Panc1 (cell line): Measurements from ENCODE around the gene KLF15. TPM values are rescaled to one million over a fixed set of nuclear protein-coding genes. Genes with fewer than 3 reads are reported as not detected.

Experiments
- ATAC-seq: fragments of 200-7000 bp; cut with Tn5 transposase; 2 replicates; pipeline ENCODE4 v1.9.1; 2020; ENCODE audit warnings: mild to moderate bottlenecking, moderate library complexity
- BruUV-seq: library from RNA; stranded (reverse); fragments of 400-500 nt; replicated peaks from 2 replicates; lab custom pipeline; 2021; lab: Mats Ljungman, UMichigan
- CTCF ChIA-PET: fragments of 300-600 bp; sonication (Branson Sonifier 250); formaldehyde crosslinking; loops from one replicate; lab custom pipeline; 2022; ENCODE audit warnings: antibody characterized with exemption; lab: Charles Lee
- POLR2A ChIA-PET: fragments of 300-600 bp; sonication (Branson Sonifier 250); formaldehyde crosslinking; loops from one replicate; lab custom pipeline; 2022; ENCODE audit warnings: antibody characterized with exemption; lab: Charles Lee
- DNase-seq: peaks from one replicate; pipeline ENCODE4 v3.0.0-alpha.2; 2010; ENCODE audit warnings: low read depth, low spot score
- H3K27ac ChIP-seq: 2 replicates; pipeline ENCODE4 v1.5.1; 2011; ENCODE audit warnings: mild to moderate bottlenecking, low read length, inconsistent platforms
- H3K27me3 ChIP-seq: fragments of 200-500 bp; sonication (Bioruptor generic); 2 replicates; pipeline ENCODE4 v1.6.0; 2014; ENCODE audit warnings: low read length, inconsistent platforms; ENCODE audit not compliant: control insufficient read depth, insufficient read depth
- H3K36me3 ChIP-seq: fragments of 200-500 bp; sonication (Bioruptor generic); 2 replicates; pipeline ENCODE4 v1.5.1; 2014; ENCODE audit warnings: inconsistent platforms, mild to moderate bottlenecking, low read length, moderate library complexity; ENCODE audit not compliant: control insufficient read depth, insufficient read depth
- H3K4me1 ChIP-seq: 2 replicates; pipeline ENCODE4 v1.5.1; 2011; ENCODE audit warnings: inconsistent platforms, mild to moderate bottlenecking, low read length, moderate library complexity; ENCODE audit not compliant: control insufficient read depth, insufficient read depth
- H3K4me3 ChIP-seq, 2 experiments: 2 replicates each; pipeline ENCODE4 v1.5.1; 2011 to 2012; ENCODE audit warnings: low read depth in 2 of 2, low read length in 2 of 2, mild to moderate bottlenecking in 2 of 2, inconsistent platforms in 1 of 2, moderate library complexity in 1 of 2
- H3K9me3 ChIP-seq: fragments of 200-500 bp; sonication (Bioruptor generic); 2 replicates; pipeline ENCODE4 v1.5.1; 2014; ENCODE audit warnings: low read depth, mild to moderate bottlenecking, inconsistent platforms, low read length, moderate library complexity; ENCODE audit not compliant: control insufficient read depth, insufficient read depth
- POLR2AphosphoS5 ChIP-seq: IDR thresholded peaks from 2 replicates; pipeline ENCODE4 v1.6.1; 2012; ENCODE audit warnings: mild to moderate bottlenecking, low read depth, low read length, moderate library complexity
- SIN3A ChIP-seq: IDR thresholded peaks from 2 replicates; pipeline ENCODE4 v1.6.1; 2012; ENCODE audit warnings: low read depth, mild to moderate bottlenecking, low read length, moderate library complexity, borderline replicate concordance; ENCODE audit not compliant: insufficient read depth
- TCF7L2 ChIP-seq: IDR thresholded peaks from 2 replicates; pipeline ENCODE4 v1.6.1; 2011; ENCODE audit warnings: mild to moderate bottlenecking, low read depth, low read length, inconsistent platforms
- in situ Hi-C: cut with HindIII; loops from 2 replicates; pipeline ENCODE4 v1.10.0; 2016; ENCODE audit warnings: low sequenced_read_pairs, low pct_unique_long_range_greater_than_20kb
- intact Hi-C: fragments of 100-400 bp; cut with micrococcal nuclease; formaldehyde crosslinking; loops from one replicate; pipeline ENCODE4 v1.10.0; 2022; ENCODE audit not compliant: unreplicated experiment
- total RNA-seq: library from RNA; stranded (reverse); gene quantifications from one replicate; pipeline ENCODE4 v1.2.1, GENCODE V29; 2021; ENCODE audit not compliant: unreplicated experiment
- TF ChIP-seq, protein P1 (sequence below), 2 experiments: IDR thresholded peaks; 2 replicates each; pipeline ENCODE4 v1.6.1; 2011 to 2012; ENCODE audit warnings: low read depth in 2 of 2, control low read depth in 1 of 2, low read length in 1 of 2, mild to moderate bottlenecking in 1 of 2, moderate library complexity in 1 of 2; ENCODE audit not compliant: insufficient read depth in 1 of 2
- TF ChIP-seq, protein P2 (sequence below): fragments of 450-650 bp; IDR thresholded peaks from 2 replicates; pipeline ENCODE4 v1.5.1; 2017; ENCODE audit warnings: mild to moderate bottlenecking

The KLF15 gene
- total RNA-seq, 1 experiment from 2014 or later: 0.10 TPM

DNA sequence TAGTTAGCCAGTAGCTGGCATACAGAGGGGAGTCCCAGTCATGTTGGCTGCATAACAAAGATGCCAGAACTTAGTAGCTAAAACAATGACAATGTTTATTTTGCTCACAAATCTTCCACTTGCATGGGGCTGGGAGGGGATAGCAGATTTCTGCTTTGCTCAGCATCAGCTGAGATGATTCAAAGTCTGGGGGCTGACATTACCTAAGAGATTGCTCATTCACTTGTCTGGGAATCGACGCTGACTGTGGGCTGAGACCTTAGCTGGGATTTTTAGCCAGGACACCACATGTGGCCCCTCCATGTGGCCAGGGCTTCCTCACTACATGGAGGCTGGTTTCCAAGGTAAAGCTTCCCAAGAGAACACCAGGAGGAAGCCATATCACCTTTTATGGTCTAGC is 24.8 kb upstream of the KLF15 start:
- H3K27me3 ChIP-seq: no peaks in the 10 kb centered on the region

DNA sequence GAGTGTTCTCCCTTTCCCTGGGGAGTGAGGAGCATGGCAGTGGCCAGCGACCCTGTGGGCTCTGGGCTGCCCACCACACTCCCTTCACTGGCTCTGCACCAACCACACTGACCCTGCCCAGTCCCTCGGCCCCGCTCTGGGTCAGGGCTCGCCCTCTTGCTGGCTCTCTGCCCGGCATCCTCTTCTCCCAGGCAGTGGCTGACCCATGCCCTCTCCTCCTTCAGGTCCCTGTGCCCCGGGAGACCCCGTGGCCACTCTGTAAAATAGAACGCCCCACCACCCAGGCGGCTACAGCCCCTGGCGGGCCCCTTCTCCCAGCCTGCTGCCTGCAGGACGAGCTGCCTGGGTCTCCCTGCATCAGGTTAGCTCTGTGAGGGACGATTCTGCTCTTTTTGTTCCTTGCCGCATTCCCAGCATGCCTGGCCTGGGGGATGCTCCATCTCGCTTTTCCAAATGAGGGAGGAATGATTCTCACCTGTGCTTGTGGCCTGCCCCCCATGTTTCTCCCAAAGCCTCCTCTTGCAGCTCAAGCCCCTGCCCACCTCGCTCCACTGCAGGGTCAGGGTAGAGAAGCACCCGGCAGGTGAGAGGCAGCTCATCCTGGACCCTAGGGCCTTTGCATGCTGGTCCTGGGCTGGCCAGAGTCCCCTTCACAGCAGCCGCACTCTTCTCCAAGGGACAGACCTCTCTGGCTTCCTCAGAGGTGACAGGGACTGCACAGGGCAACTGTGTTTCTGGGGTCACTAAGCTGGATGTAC is 23.0 kb upstream of the KLF15 start:
- ATAC-seq (no peak), DNase-seq (no peak)
- intact Hi-C loops: no loop called here
- no TSS peak for BruUV-seq
- H3K4me1 ChIP-seq: no peaks in the 10 kb centered on the region
- no peak overlapping the region for H3K4me3 ChIP-seq
- POLR2A ChIA-PET: no interaction called here
- H3K27me3 ChIP-seq: no peaks in the 10 kb centered on the region
- no peaks in the 10 kb centered on the region for H3K9me3 ChIP-seq
- CTCF ChIA-PET: interaction anchor here (0.5 kb wide), 1 partner anchor 202 kb away, joined by 13 read pairs; no protein-coding TSS in a partner anchor
- in situ Hi-C loops: no loop called here
- H3K27ac ChIP-seq: no peak overlapping the region
- TF ChIP-seq TCF7L2 (no peak), POLR2AphosphoS5 (no peak), SIN3A (no peak)
- TF ChIP-seq, protein P1, sequence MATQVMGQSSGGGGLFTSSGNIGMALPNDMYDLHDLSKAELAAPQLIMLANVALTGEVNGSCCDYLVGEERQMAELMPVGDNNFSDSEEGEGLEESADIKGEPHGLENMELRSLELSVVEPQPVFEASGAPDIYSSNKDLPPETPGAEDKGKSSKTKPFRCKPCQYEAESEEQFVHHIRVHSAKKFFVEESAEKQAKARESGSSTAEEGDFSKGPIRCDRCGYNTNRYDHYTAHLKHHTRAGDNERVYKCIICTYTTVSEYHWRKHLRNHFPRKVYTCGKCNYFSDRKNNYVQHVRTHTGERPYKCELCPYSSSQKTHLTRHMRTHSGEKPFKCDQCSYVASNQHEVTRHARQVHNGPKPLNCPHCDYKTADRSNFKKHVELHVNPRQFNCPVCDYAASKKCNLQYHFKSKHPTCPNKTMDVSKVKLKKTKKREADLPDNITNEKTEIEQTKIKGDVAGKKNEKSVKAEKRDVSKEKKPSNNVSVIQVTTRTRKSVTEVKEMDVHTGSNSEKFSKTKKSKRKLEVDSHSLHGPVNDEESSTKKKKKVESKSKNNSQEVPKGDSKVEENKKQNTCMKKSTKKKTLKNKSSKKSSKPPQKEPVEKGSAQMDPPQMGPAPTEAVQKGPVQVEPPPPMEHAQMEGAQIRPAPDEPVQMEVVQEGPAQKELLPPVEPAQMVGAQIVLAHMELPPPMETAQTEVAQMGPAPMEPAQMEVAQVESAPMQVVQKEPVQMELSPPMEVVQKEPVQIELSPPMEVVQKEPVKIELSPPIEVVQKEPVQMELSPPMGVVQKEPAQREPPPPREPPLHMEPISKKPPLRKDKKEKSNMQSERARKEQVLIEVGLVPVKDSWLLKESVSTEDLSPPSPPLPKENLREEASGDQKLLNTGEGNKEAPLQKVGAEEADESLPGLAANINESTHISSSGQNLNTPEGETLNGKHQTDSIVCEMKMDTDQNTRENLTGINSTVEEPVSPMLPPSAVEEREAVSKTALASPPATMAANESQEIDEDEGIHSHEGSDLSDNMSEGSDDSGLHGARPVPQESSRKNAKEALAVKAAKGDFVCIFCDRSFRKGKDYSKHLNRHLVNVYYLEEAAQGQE (IDR thresholded peaks at IDR 0.05; ENCODE audit: insufficient read depth in 1 of 2, low read depth in 2 of 2, low read length in 1 of 2): no peak
- TF ChIP-seq, protein P2, sequence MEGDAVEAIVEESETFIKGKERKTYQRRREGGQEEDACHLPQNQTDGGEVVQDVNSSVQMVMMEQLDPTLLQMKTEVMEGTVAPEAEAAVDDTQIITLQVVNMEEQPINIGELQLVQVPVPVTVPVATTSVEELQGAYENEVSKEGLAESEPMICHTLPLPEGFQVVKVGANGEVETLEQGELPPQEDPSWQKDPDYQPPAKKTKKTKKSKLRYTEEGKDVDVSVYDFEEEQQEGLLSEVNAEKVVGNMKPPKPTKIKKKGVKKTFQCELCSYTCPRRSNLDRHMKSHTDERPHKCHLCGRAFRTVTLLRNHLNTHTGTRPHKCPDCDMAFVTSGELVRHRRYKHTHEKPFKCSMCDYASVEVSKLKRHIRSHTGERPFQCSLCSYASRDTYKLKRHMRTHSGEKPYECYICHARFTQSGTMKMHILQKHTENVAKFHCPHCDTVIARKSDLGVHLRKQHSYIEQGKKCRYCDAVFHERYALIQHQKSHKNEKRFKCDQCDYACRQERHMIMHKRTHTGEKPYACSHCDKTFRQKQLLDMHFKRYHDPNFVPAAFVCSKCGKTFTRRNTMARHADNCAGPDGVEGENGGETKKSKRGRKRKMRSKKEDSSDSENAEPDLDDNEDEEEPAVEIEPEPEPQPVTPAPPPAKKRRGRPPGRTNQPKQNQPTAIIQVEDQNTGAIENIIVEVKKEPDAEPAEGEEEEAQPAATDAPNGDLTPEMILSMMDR: no peak
- H3K36me3 ChIP-seq: no peaks in the 10 kb centered on the region

More for the DNA sequence above, 24.8 kb upstream of the KLF15 start:
- Histone ChIP-seq H3K36me3 (no peaks in the 10 kb centered on the region), H3K9me3 (no peaks in the 10 kb centered on the region), H3K27ac (no peak overlapping the region), H3K4me1 (no peaks in the 10 kb centered on the region), H3K4me3 (no peak overlapping the region)
- POLR2A ChIA-PET: no interaction called here
- CTCF ChIA-PET: no interaction called here
- no peak for ATAC-seq
- intact Hi-C loops: no loop called here
- DNase-seq: no peak
- BruUV-seq: no TSS peak
- in situ Hi-C loops: no loop called here
- TF ChIP-seq, protein P1 (IDR thresholded peaks at IDR 0.05; ENCODE audit: insufficient read depth in 1 of 2, low read depth in 2 of 2, low read length in 1 of 2): no peak
- TF ChIP-seq, protein P2: no peak
- no peak for TF ChIP-seq POLR2AphosphoS5
- TF ChIP-seq SIN3A: no peak
- TF ChIP-seq TCF7L2: no peak
